Testis (tissue), 3 donors: ENCODE data around the gene DUOXA1. TPM values are rescaled to one million over a fixed set of nuclear protein-coding genes. Genes with fewer than 3 reads are reported as not detected.

Experiments
- DNase-seq: peaks from one replicate; pipeline ENCODE4 v3.0.0-alpha.2; 2019
- H3K27ac ChIP-seq, 2 donors: fragments of 200-600 bp; sonication (generic); one replicate each; pipeline ENCODE4 v1.5.1; 2019
- H3K27me3 ChIP-seq: fragments of 200-600 bp; sonication (generic); one replicate; pipeline ENCODE4 v1.5.1; 2019
- H3K36me3 ChIP-seq: fragments of 200-600 bp; sonication (generic); one replicate; pipeline ENCODE4 v1.5.1; 2017; ENCODE audit warnings: low read depth; ENCODE audit errors: missing control alignments
- H3K4me1 ChIP-seq: fragments of 200-600 bp; sonication (generic); one replicate; pipeline ENCODE4 v1.5.1; 2019
- H3K4me3 ChIP-seq, 2 donors: fragments of 200-600 bp; sonication (generic); one replicate each; pipeline ENCODE4 v1.5.1; 2017 to 2019
- H3K9me3 ChIP-seq: fragments of 200-600 bp; sonication (generic); one replicate; pipeline ENCODE4 v1.5.1; 2017
- POLR2A ChIP-seq: fragments of 450-650 bp; IDR thresholded peaks from one replicate; pipeline ENCODE4 v1.6.1; 2017; ENCODE audit warnings: antibody characterized with exemption, mild to moderate bottlenecking, moderate library complexity
- WGBS, 2 donors: methylation state at CpG; one replicate each; pipeline ENCODE4 v1.1.5; 2018; 5-methylcytosine and 5-hydroxymethylcytosine counted together
- intact Hi-C: fragments of 100-400 bp; cut with DNase I; formaldehyde crosslinking; loops from one replicate; pipeline ENCODE4 v1.15.1; 2023; ENCODE audit warnings: low total_unique reads
- polyA plus RNA-seq: library from polyadenylated mRNA; stranded (reverse); fragments of 350-450 nt; fragmentation: Illumina TruSeq; extraction: RNeasy Lipid Tissue Mini Kit (QIAGEN cat#74804); gene quantifications from one replicate; pipeline ENCODE4 v1.2.3, GENCODE V29; 2014; ENCODE audit warnings: low read depth, low replicate concordance; ENCODE audit not compliant: insufficient read depth
- total RNA-seq, 2 donors: library from RNA; depleted of rRNA; stranded (reverse); fragments of >200 nt; gene quantifications; one replicate each; pipeline ENCODE4 v1.2.3, GENCODE V29; 2016
- TF ChIP-seq, protein P1 (sequence below), 3 experiments: fragments of 450-650 bp in 2 of 3; fragments of 200-600 bp in 1 of 3; sonication (generic) in 1 of 3; IDR thresholded peaks; one replicate each; pipeline ENCODE4 v1.5.1; 2016 to 2019; ENCODE audit warnings: antibody characterized with exemption in 3 of 3, mild to moderate bottlenecking in 2 of 3, moderate library complexity in 1 of 3

DUOXA1 gene
- total and polyA plus RNA-seq, 3 donors from 2014 or later: 0.31 to 1.0 (median 0.94) TPM

- no peak overlapping the region for H3K27ac ChIP-seq
- H3K4me3 ChIP-seq: no peak overlapping the region
- DNase-seq: no peak
- no peaks in the 10 kb centered on the region for H3K4me1 ChIP-seq
- no peaks in the 10 kb centered on the region for H3K9me3 ChIP-seq
- H3K36me3 ChIP-seq: no peaks in the 10 kb centered on the region
- H3K27me3 ChIP-seq: no peaks in the 10 kb centered on the region
- TF ChIP-seq, protein P1, sequence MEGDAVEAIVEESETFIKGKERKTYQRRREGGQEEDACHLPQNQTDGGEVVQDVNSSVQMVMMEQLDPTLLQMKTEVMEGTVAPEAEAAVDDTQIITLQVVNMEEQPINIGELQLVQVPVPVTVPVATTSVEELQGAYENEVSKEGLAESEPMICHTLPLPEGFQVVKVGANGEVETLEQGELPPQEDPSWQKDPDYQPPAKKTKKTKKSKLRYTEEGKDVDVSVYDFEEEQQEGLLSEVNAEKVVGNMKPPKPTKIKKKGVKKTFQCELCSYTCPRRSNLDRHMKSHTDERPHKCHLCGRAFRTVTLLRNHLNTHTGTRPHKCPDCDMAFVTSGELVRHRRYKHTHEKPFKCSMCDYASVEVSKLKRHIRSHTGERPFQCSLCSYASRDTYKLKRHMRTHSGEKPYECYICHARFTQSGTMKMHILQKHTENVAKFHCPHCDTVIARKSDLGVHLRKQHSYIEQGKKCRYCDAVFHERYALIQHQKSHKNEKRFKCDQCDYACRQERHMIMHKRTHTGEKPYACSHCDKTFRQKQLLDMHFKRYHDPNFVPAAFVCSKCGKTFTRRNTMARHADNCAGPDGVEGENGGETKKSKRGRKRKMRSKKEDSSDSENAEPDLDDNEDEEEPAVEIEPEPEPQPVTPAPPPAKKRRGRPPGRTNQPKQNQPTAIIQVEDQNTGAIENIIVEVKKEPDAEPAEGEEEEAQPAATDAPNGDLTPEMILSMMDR (IDR thresholded peaks at IDR 0.05): no peak
- TF ChIP-seq POLR2A: no peak
- intact Hi-C loops: no loop called here
Measured at GRCh38 chr15:45123397-45123796, 6.3 kb downstream of the DUOXA1 start.

GRCh38 chr15:45122719-45123118 lies 7.0 kb downstream of the DUOXA1 start:
- no peak for DNase-seq
- TF ChIP-seq, protein P1 (IDR thresholded peaks at IDR 0.05): no peak
- no peak for TF ChIP-seq POLR2A
- H3K9me3 ChIP-seq: no peaks in the 10 kb centered on the region

DNA sequence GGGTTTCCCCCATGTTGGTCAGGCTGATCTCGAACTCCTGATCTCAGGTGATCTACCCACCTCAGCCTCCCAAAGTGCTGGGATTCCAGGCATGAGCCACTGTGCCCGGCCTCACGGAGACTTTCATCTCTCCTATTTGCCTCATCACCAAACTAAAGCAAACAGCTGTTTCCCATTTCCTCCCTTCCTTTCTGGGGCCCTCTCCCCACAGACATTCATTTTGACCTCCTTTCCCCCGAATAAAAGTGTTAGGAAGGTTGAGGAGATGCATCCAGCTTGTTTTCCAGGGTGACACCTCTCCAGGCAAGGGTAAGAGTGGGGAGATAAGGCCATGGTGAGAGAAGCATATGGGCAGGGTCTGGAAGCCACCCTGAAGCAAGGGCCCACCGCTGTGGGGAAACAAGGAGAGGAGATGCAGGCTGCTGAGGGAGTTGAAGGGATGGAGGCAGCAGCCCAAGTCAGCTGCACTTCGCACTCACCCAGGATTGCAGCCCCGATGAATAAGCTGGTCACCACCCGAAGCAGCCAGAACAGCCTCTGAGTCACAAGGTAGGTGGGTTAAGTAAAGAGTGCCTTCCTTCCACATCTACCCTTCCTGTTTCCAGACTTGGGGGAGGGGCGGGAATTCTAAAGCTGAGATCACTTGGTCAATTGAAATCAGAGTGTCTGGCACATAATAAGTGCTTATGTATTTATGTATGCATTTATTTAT lies 7.8 kb downstream of the DUOXA1 start:
- no peak for DNase-seq
- Histone ChIP-seq H3K27me3 (no peaks in the 10 kb centered on the region), H3K36me3 (no peaks in the 10 kb centered on the region), H3K27ac (no peak overlapping the region), H3K4me1 (peaks cover 4% of the 10 kb centered on the region), H3K4me3 (no peak overlapping the region), H3K9me3 (no peaks in the 10 kb centered on the region)
- intact Hi-C loops: no loop called here
- TF ChIP-seq, protein P1 (IDR thresholded peaks at IDR 0.05): no peak
- 74 to 81% methylated on average over 9 of the region's 9 CpGs for WGBS, 2 donors

More at GRCh38 chr15:45122719-45123118, 7.0 kb downstream of the DUOXA1 start:
- H3K4me3 ChIP-seq: no peak overlapping the region
- H3K36me3 ChIP-seq: no peaks in the 10 kb centered on the region
- H3K4me1 ChIP-seq: peaks cover 2% of the 10 kb centered on the region
- 84 to 89% methylated on average over 6 to 7 of the region's 7 CpGs for WGBS, 2 donors
- H3K27me3 ChIP-seq: no peaks in the 10 kb centered on the region
- H3K27ac ChIP-seq: no peak overlapping the region
- intact Hi-C loops: no loop called here

DNA sequence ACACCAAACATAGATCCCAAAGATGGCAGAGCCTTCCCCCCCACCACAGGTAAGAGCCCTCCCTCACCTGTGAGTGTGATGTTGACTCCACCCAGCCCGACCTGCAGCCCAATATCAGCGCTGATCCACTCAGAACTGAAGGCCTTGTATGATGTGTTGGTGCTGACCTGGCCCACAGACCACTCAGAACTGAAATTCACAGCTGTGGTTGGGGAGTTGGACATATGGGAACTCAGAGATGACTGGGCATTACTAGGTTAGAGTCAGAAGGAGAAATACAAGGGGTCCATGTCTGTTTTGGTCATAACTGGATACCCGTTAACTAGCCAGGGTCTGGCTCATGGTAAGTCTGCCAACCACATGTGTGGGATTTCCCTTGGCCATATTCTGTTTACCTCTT lies 8.7 kb downstream of the DUOXA1 start:
- peaks cover 4% of the 10 kb centered on the region for H3K4me1 ChIP-seq
- H3K4me3 ChIP-seq: no peak overlapping the region
- intact Hi-C loops: no loop called here
- no peaks in the 10 kb centered on the region for H3K9me3 ChIP-seq
- no peaks in the 10 kb centered on the region for H3K27me3 ChIP-seq
- TF ChIP-seq POLR2A: no peak
- TF ChIP-seq, protein P1 (IDR thresholded peaks at IDR 0.05): no peak
- WGBS, 2 donors: 91 to 94% methylated on average over 3 of the region's 3 CpGs
- H3K36me3 ChIP-seq: no peaks in the 10 kb centered on the region
- no peak for DNase-seq
- H3K27ac ChIP-seq: no peak overlapping the region
